HG03039 (cell line): Measurements from ENCODE around the gene HNRNPU.

ENCODE experiments used
- ATAC-seq: cut with Tn5 transposase; IDR thresholded peaks from one replicate; pipeline ENCODE4 v1.9.1; 2021; ENCODE audit warnings: mild to moderate bottlenecking, moderate library complexity; ENCODE audit not compliant: unreplicated experiment

The HNRNPU gene

DNA sequence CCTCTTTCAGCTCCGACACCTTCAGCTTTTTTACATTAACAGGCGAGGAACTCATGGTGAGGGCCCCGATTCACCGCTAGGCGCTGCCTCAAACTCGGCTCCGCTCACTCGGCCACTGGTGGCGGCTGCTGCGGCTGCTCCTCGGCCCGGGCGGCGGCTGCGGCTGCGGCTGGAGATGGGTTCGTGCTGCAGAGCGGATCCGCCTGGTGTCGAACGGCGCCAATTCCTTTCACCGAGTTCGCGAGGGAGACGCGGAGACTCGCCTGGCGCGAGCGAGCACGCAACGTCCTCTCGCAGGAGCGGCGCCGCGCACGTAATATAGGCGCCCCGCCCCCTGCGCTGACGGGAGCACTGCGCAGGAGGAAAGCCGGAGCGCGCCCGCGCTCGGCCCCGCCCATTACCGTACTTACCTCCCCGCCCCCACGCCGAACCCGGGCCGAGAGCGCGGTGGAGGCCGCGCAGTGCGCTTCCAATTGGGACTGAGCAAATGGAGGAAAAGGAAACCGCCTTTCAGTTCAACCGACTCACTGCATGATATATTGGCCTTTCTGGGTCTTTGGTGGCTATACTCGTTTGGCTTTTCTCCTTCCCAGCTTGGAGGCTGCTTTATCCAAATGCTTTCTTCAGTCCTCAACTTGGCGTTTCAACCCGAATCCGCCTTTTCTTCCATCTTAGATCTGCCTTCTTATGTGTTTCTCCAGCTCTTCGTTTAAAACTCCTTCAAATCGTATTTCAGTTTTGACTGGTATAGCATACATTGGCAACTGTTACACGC, at the start of gene HNRNPU:
TSS of gene HNRNPU (minus strand) at position 291 of the 775 bp plus-strand sequence. CDS start at position 55, 236 bp downstream.
- peak; percentile 57 for ATAC-seq

- no peak for ATAC-seq
Measured at GRCh38 chr1:244913806-244914205, 49.5 kb upstream of the HNRNPU start.

DNA sequence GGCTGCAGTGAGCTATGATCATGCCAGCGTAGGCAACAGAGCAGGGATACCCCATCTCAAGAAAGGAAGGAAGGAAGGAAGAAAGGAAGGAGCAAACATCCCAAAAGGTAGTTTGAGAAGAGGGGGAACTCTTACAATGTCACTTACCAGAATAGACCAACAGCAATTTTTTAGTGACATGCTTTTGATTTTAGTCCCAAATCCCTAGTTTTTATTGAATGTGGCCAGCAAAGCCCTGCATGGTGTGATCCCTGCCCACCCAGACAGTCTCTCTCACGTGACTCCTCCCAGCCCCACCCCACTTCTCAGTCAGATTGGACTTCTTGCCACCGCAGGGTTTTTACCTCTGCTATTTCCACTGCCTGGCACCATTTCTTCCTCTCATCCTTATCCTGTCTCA, 39.8 kb upstream of the HNRNPU start:
- ATAC-seq = no peak

- no peak for ATAC-seq
Measured at GRCh38 chr1:244901400-244902015, 37.2 kb upstream of the HNRNPU start.

DNA sequence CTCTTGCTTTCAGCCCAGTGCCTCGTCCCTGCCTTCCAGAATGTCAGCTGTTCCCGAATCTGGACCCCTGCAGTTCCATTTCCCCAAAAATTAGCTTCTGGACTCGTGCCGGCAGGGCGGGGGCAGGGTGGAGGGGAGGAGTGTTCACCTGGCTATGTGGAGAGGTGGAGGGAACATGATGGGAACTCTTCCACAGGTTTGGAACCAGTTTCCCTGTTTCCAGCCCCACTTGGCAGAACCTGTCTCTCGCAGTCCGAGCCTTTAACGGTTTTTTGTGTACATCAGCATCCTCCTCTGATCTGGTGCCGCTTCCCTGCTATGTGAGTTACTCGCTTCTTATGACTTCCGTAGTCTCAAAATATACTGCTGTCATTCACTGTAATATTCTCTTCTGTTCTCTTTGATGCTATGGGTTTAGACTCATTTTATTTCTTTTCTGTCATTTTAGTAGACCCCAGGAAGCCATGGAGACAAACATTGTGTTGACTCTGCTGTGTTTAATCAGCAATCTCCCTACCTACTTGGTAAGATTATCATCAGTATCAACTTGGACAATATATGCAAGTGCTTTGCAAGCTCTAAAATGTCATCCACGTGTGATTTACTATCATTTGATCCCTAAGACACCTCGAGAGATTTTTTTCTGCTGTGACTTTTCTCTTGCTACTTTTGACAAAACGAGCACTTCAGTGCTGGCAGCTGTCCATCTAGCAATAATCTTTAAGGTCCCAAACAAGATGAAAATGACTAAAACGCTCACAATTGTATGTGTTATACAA, 33.3 kb upstream of the HNRNPU start:
- ATAC-seq = no peak

DNA sequence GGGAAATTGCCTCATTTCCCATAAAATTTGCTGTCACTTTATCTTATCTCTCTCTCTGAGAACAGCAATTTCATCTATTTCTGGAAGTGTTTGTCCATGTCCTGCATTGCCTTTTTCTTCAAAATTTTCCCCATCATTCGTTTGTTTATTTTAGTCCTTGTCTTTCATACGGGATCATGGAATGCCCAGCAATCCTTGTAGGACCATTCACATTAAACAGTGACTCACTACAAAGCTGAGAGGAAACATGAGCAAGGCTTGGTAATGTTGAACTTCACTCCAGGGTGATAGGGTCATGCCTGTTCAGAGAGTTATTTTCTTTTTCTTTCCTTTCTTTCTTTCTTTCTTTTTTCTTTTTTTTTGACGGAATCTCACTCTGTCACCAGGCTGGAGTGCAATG, 32.2 kb upstream of the HNRNPU start:
- ATAC-seq = no peak

DNA sequence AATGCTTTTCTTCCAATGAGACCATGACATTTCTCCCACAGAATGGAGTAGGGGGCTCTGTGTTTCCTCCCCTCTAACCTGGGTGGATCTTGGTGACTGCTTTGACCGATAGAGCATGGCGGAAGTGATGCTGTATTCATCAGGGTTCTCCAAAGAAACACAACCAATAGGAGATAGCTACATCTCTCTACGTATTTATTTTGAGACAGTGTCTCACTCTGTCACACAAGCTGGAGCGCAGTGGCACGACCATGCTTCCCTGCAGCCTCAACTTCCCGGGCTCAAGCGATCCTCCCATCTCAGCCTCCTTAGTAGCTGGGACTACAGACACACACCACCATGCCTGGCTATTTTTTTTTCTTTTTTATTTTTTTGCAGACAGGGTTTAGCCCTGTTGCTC, 29.5 kb upstream of the HNRNPU start:
- no peak for ATAC-seq

- no peak for ATAC-seq
Measured at GRCh38 chr1:244887281-244887680, 22.9 kb upstream of the HNRNPU start.

DNA sequence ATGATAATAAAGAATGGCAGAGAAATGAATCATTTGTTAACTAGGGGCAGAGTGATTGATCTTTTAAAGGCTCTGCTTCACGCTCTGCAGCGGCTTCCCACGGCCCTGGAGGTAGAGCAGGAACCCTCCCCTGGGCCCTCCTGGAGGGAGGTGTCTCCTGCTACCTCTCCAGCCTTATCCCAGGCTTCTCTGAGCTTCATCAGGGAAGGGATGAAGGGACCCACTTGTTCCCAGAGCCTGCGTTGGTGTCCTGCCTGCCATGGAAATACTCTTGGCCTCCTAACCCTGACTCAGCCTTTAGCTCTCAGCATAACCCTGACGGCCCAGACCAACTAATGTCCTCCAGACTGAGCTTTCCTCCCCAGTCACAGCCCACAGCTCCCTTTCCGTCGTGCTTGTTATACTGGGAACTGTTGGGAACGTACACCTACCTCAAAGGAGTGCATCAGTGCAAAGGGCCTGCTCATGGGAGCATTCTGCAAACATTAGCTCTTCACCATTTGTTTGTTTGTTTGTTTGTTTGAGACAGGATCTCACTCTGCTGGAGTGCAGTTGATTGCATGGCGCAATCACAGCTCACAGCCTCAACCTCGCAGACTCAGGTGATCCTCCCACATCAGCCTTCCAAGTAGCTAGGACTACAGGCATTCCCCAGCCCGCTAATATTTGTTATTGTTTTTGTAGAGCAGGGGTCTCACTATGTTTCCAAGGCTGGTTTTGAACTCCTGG, 17.4 kb upstream of the HNRNPU start:
- no peak for ATAC-seq

- ATAC-seq = no peak
Measured at GRCh38 chr1:244878681-244879080, 14.3 kb upstream of the HNRNPU start.

- ATAC-seq = no peak
Measured at GRCh38 chr1:244876228-244876910, 12.0 kb upstream of the HNRNPU start.

- no peak for ATAC-seq
Measured at GRCh38 chr1:244874974-244875579, 10.7 kb upstream of the HNRNPU start.

- ATAC-seq = no peak
Measured at GRCh38 chr1:244869950-244870349, 5.6 kb upstream of the HNRNPU start.

DNA sequence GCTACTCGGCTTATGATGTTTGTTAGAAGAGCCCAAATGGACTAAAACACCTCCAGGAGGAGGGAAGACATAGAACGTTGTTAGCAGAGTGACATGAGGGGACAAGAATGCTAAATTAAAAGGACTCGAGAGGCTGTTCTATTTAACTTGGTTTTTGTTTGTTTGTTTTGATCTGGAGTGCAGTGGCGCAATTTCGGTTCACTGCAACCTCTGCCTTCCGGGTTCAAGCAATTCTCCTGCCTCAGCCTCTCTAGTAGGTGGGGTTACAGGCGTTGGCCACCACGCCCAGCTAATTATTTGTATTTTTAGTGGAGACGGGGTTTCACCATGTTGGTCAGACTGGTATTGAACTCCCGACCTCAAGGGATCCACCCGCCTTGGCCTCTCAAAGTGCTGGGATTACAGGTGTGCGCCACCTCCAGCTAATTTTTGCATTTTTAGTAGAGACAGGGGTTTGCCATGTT, 5.1 kb upstream of the HNRNPU start:
- no peak for ATAC-seq

- no peak for ATAC-seq
Measured at GRCh38 chr1:244868484-244869363, 4.4 kb upstream of the HNRNPU start.

DNA sequence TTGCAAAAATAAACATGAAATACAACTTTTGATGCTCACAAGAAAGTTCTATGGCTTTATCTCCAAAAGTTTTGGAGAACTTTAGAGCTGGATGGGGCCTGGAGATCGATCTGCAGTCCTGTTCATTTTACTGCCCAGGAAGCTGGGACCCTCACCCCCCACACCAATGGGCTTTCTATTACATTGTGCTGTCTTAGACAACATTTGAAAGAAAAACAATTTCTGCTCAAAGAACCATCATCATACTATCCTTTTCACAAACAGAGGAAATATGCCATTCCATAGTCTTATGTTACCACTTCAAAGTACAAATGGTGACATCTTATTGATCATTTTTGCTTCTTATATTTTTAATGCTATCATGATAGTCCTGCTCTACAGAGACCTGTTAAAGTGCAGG, 2.0 kb upstream of the HNRNPU start:
- ATAC-seq = no peak

- no peak for ATAC-seq
Measured at GRCh38 chr1:244865820-244866219, 1.5 kb upstream of the HNRNPU start.

- no peak for ATAC-seq
Measured at GRCh38 chr1:244865028-244865371, 657 bp upstream of the HNRNPU start.
